ENCODE data around the gene SEMA6A.
A peak's percentile ranks its signal among the peaks of the same experiment; 100 is the strongest.
"Not testable (repeated sequence)": the region's sequence is repeated elsewhere in the genome, so short reads cannot be mapped to it uniquely, and the experiment has no call there.

The SEMA6A gene

DNA sequence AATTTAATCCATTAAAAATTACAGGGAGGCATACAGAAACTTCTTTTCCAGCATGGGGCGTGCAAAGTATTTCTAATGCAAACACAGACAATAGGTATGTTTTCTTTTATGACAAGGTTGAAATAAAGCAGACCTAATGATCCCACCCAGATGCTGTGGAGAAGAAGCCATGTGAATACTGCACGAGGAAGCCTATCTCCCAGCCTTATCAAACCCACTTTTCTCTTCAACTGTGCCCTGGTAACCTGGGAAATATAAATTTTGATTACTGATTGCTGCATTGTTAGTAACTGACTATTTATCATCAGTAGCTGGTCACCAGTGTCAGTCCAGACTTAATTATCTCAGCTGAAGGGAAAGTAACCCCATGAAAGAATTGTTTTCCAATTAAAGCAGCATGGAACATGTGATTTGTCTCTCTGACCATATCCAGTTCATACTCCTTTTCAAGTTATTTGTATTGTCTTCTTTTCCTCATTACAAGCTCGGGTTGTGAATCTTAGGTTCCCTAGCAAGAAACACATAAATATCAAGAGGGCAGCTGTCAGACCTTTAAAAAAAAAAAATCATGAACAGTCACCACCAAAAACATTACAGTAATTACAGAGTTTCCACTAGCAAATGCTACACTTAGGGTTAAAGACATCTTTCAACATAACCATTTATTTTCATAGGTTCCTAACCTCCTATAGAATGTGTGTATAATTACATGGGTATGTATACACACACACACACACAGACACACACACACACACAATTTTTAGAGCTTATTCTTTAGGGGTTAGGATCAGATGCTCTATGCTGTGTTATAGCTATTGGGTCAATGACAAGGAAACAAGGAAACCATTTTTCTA is 50.3 kb downstream of the SEMA6A start:
- no peak for DNase-seq (ENCODE audit: low spot score)

GRCh38 chr5:116523182-116523581 is 51.4 kb downstream of the SEMA6A start:
- DNase-seq (ENCODE audit: low spot score), result not testable (repeated sequence)

- DNase-seq (ENCODE audit: low spot score), result no peak
Measured at GRCh38 chr5:116522356-116523136, 52.1 kb downstream of the SEMA6A start.

DNA sequence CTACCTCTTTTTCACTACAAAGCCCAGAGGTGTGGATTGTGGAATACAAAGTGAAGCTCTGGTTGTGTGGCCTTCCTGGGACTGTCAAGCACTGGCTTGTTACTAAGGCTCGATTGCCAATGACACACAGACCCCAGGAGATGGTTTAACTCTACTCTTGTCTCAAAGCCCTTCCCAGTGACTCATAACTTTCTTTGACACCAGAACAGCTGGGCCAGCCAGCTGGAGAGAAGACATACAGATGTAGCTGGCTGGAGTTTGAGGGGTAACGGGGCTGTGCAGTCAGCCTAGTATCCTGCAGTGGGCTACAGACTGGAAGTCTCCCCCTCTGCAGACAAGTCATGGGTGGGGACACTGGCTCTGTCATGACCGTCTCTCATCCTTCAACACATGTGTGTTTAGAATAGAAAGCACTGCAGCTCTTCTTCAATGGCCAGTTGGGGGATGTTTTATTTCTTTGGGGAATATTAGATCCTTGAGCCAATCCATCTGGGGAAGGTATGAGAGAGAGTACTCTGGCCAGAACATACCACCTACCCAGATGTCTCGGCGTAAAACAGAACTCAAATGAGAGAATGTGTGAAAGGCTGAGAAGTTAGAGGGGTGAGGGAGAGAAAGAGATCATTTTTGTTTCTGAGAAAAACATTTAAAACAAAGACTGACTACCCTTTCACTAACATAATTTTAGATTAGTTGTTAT is 53.3 kb downstream of the SEMA6A start:
- peak; percentile 36 for DNase-seq (ENCODE audit: low spot score)

DNA sequence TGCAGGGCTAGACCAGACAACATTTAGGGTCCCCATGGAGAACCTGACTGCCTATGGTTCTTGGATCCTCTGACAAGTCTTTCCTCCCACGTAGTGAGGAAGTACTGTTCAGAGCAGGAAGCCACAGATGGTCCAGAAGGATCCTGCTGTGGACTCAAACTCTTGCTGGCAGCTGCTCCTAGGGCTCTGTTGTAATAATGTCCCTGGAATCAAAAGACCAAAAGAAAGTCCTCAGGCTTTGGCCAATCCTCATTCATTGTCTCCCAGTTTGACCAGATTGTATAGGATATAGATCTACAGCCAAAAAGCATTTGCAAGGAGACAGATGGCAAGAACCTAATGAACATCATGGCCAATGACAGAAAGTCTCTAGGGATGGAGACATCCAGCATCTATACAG is 53.9 kb downstream of the SEMA6A start:
- DNase-seq (ENCODE audit: low spot score), result no peak

GRCh38 chr5:116518423-116518822 is 56.2 kb downstream of the SEMA6A start:
- DNase-seq (ENCODE audit: low spot score), result no peak

GRCh38 chr5:116517488-116517887 is 57.1 kb downstream of the SEMA6A start:
- DNase-seq (ENCODE audit: low spot score), result no peak

DNA sequence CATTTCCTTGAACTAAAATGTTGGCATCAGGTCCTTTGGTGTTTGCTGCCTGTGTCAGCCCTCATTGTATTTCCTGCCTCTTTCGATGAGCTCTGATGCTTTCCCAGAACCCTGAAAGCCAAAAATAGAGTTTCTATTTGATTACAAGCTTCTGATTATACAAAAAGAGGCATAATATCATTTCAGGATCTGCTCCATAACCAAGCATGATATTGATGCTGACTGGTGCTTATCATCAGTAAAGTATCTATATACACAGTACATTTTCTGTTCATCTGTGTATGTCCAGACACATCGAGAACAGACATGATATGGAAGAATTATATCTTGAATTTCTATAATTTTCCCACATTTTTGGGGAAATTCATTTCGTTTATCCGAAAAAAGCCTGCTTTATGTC is 58.6 kb downstream of the SEMA6A start:
- no peak for DNase-seq (ENCODE audit: low spot score)

DNA sequence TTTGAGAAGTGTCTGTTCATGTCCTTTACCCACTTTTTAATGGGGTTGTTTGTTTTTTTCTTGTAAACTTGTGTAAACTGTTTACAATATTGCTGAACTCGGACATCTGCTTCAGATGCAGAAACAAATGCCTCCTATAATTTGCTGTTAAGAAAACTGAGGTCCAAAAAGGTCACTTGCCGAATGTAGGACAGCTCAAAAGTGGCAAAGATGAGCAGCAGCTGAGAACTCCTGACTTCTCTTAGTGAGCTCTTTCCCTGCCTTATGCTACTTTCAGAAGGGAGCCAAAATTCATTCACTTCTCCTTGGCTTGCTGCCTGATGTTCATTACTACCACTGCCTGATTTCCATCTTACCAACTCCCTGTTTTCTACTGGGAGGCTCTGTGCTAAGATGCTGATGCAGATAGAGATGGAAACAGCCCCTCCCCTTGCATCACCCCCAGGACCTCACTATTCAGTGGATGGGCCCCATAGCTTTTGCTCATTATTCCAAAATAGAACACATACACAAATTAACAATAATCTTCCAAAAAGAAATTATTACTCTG is 60.1 kb downstream of the SEMA6A start:
- DNase-seq (ENCODE audit: low spot score), result no peak

DNA sequence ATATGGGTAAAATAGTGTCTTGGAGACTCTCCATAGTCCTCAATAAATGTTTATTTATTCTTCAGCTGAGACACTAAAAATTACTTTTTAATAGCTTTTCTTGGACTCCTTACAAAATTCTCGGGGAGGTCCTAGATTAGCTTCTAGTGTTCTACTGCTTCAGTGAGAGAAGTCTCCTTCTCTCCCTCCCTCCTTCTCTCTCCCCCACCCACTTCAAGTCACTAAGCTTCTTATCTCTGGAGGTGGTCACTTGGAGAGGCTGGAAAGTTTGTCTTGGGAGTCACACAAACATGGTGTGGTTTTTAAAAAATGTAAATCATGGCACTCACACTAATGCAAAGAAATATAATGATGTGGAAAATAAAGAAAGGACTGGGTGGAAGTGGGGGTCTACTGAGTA is 64.1 kb downstream of the SEMA6A start:
- DNase-seq (ENCODE audit: low spot score), result no peak

GRCh38 chr5:116509483-116510244 is 65.0 kb downstream of the SEMA6A start:
- DNase-seq (ENCODE audit: low spot score), result no peak

GRCh38 chr5:116508835-116509234 is 65.8 kb downstream of the SEMA6A start:
- DNase-seq (ENCODE audit: low spot score), result no peak

DNA sequence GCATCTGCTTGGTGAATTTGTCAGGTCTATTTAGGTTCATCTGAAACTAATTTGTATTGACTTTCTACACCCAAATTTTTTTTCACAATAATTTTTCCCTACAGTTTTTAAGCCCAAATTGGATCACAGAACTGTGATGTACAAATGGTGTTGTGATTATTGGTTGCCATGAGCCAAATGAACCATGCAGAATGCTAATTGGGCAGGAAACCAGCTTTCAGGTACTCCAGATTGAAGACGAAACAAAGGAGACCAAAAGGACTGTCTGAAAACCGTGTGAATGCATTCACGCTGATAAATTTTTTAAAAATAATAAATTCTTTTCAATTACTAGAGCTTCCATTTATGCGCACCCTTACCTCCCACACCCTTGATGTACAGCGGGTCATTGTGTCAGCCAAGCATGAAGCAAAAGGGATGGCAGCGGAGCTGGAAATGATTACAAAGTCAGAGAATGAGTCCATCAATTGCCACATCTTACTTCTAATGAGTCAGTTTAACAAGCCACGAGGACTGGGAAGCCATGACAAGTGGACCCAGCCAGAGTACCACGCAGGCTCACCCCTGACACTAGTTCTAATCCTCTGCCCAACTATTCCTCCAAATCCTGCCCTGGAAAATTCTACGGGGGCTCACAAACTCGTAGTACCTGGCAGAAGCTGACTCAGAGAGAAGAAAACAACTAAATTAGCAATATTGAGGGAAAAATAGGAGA is 66.5 kb downstream of the SEMA6A start:
- peak; percentile 40 for DNase-seq (ENCODE audit: low spot score)

GRCh38 chr5:116507051-116507537 is 67.5 kb downstream of the SEMA6A start:
- DNase-seq (ENCODE audit: low spot score), result no peak

DNA sequence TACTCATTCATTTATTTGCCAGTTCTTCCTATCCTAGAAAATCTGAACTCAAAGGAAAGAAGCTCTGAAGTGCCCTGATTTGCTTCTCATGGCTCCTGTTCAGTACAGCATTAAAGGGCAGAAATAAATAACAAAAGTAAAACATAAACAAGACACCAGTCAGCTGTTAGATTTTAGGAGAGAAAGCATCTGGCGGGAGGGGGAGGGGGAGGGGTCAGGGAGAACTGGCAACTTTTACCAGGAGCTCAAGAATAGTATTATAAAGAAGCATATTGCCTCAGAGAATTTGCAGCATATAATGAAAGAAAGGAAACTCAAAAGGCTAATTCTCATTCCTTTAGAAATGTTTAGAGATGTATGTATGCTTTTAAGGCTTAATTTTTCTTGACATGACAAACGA is 68.1 kb downstream of the SEMA6A start:
- no peak for DNase-seq (ENCODE audit: low spot score)

DNA sequence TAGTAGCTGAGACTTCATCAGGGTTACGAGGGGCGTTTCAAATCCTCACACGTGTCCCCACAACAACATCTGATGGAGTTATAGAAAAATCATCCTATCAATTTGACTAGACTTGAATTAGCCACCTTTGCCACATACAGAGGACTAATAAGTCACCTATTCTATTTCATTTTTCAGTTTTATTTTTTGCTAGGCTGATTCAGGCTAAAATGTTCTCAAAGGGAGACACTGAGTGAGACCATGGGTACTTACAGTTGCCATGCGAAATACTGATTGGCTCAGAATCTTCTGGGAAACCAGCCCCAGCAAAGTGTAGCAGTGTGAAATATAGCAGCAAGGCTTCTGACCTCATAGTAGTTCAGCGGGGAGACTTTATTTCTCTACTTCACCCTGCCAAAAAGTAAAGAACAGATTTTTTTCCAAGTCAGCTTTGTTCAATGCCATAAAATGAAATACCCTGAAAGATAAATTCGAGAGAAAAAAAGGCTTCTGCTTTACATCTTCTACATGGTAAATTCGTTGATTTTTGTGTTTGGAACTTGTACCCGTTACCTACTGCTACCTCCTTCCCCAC is 69.9 kb downstream of the SEMA6A start:
- no peak for DNase-seq (ENCODE audit: low spot score)

GRCh38 chr5:116502616-116503015 is 72.0 kb downstream of the SEMA6A start:
- DNase-seq (ENCODE audit: low spot score), result peak; percentile 30

- DNase-seq (ENCODE audit: low spot score), result no peak
Measured at GRCh38 chr5:116502138-116502537, 72.5 kb downstream of the SEMA6A start.

- no peak for DNase-seq (ENCODE audit: low spot score)
Measured at GRCh38 chr5:116498503-116499048, 76.0 kb downstream of the SEMA6A start.

DNA sequence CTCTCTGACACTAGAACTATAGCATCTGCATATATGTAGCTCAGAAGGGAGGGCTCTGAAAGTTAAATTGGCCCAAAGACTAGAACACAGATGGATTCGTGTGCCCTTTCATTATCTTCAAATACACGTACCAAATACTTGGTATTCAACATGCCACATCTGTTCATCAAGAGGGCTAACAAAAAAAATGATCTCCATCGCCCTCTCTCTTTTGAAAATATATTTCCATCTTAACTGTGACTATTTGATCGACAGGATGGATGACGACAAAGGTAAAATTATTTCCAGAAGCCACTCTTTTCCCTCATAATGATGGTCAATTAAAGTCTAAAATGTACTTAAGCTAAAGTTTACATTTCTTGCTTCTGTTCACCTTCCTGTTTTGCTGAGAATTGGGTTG is 77.0 kb downstream of the SEMA6A start:
- DNase-seq (ENCODE audit: low spot score), result no peak

All from kidney tubule cell (primary cell).